ENCODE data around the gene CDK10. TPM values are rescaled to one million over a fixed set of nuclear protein-coding genes. Genes with fewer than 3 reads are reported as not detected.

CDK10 gene
- total RNA-seq, 1 donor from 2014 or later = 83.2 TPM

GRCh38 chr16:89642574-89642973, 43.9 kb upstream of the CDK10 start:
- DNase-seq (ENCODE audit: low spot score) = no peak
- Mint-ChIP-seq H3K4me1 (ENCODE audit: unreplicated experiment) (peaks cover 20% of the 10 kb centered on the region), H3K27ac (ENCODE audit: unreplicated experiment) (no peak overlapping the region), H3K9me3 (ENCODE audit: unreplicated experiment) (no peaks in the 10 kb centered on the region), H3K4me3 (ENCODE audit: unreplicated experiment) (no peak overlapping the region), H3K36me3 (ENCODE audit: low read depth, unreplicated experiment) (peaks cover 19% of the 10 kb centered on the region), H3K27me3 (ENCODE audit: unreplicated experiment) (peaks cover 15% of the 10 kb centered on the region)
- TF ChIP-seq CTCF (IDR thresholded peaks at IDR 0.05; ENCODE audit: unreplicated experiment) = no peak

GRCh38 chr16:89643769-89644300, 42.7 kb upstream of the CDK10 start:
- H3K4me1 Mint-ChIP-seq (ENCODE audit: unreplicated experiment) = peaks cover 20% of the 10 kb centered on the region
- peak overlapping the region; percentile 9 for H3K27ac Mint-ChIP-seq (ENCODE audit: unreplicated experiment)
- TF ChIP-seq CTCF (IDR thresholded peaks at IDR 0.05; ENCODE audit: unreplicated experiment) = no peak
- H3K36me3 Mint-ChIP-seq (ENCODE audit: low read depth, unreplicated experiment) = peaks cover 23% of the 10 kb centered on the region
- H3K27me3 Mint-ChIP-seq (ENCODE audit: unreplicated experiment) = peaks cover 13% of the 10 kb centered on the region
- DNase-seq (ENCODE audit: low spot score) = no peak
- no peaks in the 10 kb centered on the region for H3K9me3 Mint-ChIP-seq (ENCODE audit: unreplicated experiment)
- no peak overlapping the region for H3K4me3 Mint-ChIP-seq (ENCODE audit: unreplicated experiment)

GRCh38 chr16:89645122-89645521, 41.4 kb upstream of the CDK10 start:
- Mint-ChIP-seq H3K9me3 (ENCODE audit: unreplicated experiment) (no peaks in the 10 kb centered on the region), H3K36me3 (ENCODE audit: low read depth, unreplicated experiment) (peaks cover 28% of the 10 kb centered on the region), H3K4me3 (ENCODE audit: unreplicated experiment) (no peak overlapping the region), H3K27me3 (ENCODE audit: unreplicated experiment) (peaks cover 13% of the 10 kb centered on the region), H3K4me1 (ENCODE audit: unreplicated experiment) (peaks cover 20% of the 10 kb centered on the region), H3K27ac (ENCODE audit: unreplicated experiment) (peak overlapping the region; percentile 36)
- DNase-seq (ENCODE audit: low spot score) = no peak
- TF ChIP-seq CTCF (IDR thresholded peaks at IDR 0.05; ENCODE audit: unreplicated experiment) = no peak

GRCh38 chr16:89646270-89646669, 40.2 kb upstream of the CDK10 start:
- DNase-seq (ENCODE audit: low spot score) = no peak

More at GRCh38 chr16:89646270-89646669, 40.2 kb upstream of the CDK10 start:
- no peaks in the 10 kb centered on the region for H3K9me3 Mint-ChIP-seq (ENCODE audit: unreplicated experiment)
- H3K27me3 Mint-ChIP-seq (ENCODE audit: unreplicated experiment) = peaks cover 13% of the 10 kb centered on the region
- H3K36me3 Mint-ChIP-seq (ENCODE audit: low read depth, unreplicated experiment) = peaks cover 34% of the 10 kb centered on the region
- TF ChIP-seq CTCF (IDR thresholded peaks at IDR 0.05; ENCODE audit: unreplicated experiment) = no peak
- H3K4me3 Mint-ChIP-seq (ENCODE audit: unreplicated experiment) = peak overlapping the region; percentile 37
- no peak overlapping the region for H3K27ac Mint-ChIP-seq (ENCODE audit: unreplicated experiment)
- H3K4me1 Mint-ChIP-seq (ENCODE audit: unreplicated experiment) = peaks cover 13% of the 10 kb centered on the region
